GM21367 (cell line): ENCODE results near the gene EPPIN.
"Not testable (repeated sequence)": the region's sequence is repeated elsewhere in the genome, so short reads cannot be mapped to it uniquely, and the experiment has no call there.

Experiments used
- ATAC-seq: cut with Tn5 transposase; IDR thresholded peaks from one replicate; pipeline ENCODE4 v1.9.1; 2021; ENCODE audit not compliant: unreplicated experiment

Gene EPPIN

GRCh38 chr20:45547206-45547770 is at the start of gene EPPIN:
TSS of gene EPPIN (minus strand) at chr20:45547401. CDS start at chr20:45547357, 44 bp downstream.
- ATAC-seq = no peak

GRCh38 chr20:45595235-45595634 is 48.0 kb upstream of the EPPIN start:
- no peak for ATAC-seq

- no peak for ATAC-seq
Observed at GRCh38 chr20:45593498-45593897, 46.3 kb upstream of the EPPIN start.

GRCh38 chr20:45592574-45593189 is 45.5 kb upstream of the EPPIN start:
- ATAC-seq = no peak

DNA sequence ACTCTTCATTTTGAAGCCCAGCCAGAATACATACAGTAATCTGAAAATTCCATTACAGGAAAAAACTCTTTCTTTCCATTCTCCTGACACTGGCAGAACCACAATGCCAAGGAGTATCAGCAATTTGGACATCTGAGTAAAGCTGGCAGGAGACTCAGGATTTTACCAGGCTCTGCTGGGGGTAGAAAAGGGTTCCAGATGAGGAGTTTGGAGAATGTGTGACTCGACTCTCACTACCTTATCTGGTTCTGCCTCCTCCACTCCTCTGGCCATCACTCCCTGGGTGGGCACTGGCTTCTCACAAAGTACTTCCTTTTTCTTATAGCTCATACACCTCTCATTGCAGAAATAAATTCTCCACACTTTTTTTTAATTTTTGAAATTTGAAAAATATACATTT is 42.5 kb upstream of the EPPIN start:
- no peak for ATAC-seq

DNA sequence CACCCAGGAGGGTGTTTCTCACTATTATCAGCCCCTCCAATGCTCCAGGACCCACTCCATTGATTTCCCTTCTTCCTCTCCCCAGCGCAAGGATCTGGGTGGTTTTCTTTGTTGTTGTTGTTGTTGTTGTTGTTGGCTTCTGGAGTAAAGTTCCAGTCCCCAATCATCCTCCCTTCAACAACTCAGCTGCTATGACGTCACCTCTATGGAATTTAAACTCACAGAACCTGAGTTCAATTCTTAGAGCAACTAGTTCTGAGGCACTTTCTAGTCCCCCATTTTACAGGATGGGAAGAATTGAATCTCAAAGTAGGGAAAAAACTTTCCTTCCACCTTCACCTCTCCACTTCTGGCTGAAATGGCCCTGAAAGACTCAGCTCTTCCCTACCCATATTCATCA is 41.6 kb upstream of the EPPIN start:
- ATAC-seq = no peak

DNA sequence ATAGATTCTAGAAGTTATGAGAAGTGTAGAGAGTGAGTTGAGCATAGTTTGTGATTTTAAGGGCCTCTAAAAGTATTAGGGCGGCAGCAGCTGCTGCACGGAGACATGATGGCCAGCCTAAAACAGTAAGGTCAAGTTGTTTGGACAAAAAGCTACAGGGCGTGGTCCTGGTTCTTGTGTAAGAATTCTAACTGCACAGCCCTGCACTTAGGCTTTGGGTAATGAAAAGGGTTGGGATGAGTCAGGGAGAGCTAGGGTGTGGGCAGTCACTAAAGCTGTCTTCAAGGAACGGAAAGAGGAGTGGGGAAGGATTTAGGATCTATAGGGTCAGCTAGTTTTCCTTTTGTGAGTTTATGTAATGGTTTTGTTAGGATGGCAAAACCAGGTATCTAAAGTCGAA is 38.8 kb upstream of the EPPIN start:
- ATAC-seq = not testable (repeated sequence)

- ATAC-seq = not testable (repeated sequence)
Observed at GRCh38 chr20:45584294-45584693, 37.1 kb upstream of the EPPIN start.

DNA sequence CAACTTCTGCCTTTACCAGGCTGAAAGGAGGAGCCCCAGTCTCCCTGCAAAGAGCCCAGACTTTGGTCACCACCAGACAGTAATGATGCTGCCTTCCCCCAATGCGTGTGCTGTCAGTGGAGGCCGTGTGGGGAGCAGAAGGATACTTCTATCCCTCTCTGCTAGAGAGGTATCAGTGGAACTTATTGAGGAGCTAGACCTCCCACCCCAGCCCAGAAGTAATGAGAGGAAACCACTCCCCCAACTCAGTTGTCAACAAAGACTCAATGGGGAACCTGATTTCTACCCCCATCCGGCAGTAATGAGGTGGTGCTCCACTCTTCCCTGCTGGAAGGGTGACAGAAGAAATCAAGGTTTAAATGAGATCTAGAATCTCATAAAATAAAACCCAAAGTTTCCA is 36.3 kb upstream of the EPPIN start:
- ATAC-seq = no peak

GRCh38 chr20:45581702-45582101 is 34.5 kb upstream of the EPPIN start:
- ATAC-seq = no peak

GRCh38 chr20:45579184-45579583 is 32.0 kb upstream of the EPPIN start, which contains the start of gene WFDC8:
TSS of gene WFDC8 (minus strand) at chr20:45579284. CDS start at chr20:45579247, 37 bp downstream.
- ATAC-seq = no peak

DNA sequence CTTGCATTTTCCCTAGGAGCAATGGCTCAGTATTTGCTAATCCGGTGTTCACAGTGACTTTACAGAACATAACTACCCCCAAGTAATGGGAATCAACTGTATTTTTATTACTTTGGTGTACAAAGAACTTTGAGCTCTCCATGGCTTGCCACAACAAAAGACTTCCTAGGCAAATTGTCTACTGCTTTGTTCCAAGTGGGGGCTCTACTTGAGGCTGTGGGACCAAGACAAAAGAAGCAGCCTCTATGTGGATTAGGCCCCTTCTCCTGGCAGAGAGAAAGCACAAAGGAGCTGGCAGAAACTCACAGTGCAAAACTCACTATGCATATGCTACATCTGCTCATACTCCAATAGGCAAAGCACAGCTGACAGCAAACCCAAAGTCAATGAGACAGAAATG is 31.0 kb upstream of the EPPIN start:
- no peak for ATAC-seq

- no peak for ATAC-seq
Observed at GRCh38 chr20:45576995-45577394, 29.8 kb upstream of the EPPIN start.

GRCh38 chr20:45575931-45576330 is 28.7 kb upstream of the EPPIN start:
- ATAC-seq = no peak

- ATAC-seq = not testable (repeated sequence)
Observed at GRCh38 chr20:45569650-45570049, 22.4 kb upstream of the EPPIN start.

GRCh38 chr20:45564760-45565276 is 17.6 kb upstream of the EPPIN start:
- ATAC-seq = no peak

GRCh38 chr20:45555198-45555597 is 8.0 kb upstream of the EPPIN start:
- ATAC-seq = no peak

DNA sequence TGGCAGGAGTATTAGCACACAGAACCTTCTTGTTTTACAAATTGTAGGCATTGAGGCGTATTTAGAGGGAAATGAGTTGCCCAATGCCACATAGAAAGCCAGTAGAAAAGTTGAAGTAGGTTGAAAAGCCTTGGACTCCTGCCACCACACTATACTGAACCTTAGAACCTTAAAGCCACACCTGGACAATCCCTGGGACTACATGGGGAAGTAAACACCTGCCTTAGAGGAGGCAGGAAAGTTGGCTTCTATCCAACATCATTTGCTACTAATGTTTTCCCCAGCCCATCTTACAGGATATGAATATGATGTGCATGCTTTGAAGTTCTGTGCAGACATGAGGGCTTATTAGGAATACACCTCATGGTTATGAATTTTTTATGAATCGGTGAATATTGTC is 5.3 kb upstream of the EPPIN start:
- no peak for ATAC-seq

- no peak for ATAC-seq
Observed at GRCh38 chr20:45550765-45551164, 3.6 kb upstream of the EPPIN start.

GRCh38 chr20:45548410-45548809 is 1.2 kb upstream of the EPPIN start:
- ATAC-seq = no peak

GRCh38 chr20:45545754-45546453 is 1.3 kb downstream of the EPPIN start:
- ATAC-seq = no peak

DNA sequence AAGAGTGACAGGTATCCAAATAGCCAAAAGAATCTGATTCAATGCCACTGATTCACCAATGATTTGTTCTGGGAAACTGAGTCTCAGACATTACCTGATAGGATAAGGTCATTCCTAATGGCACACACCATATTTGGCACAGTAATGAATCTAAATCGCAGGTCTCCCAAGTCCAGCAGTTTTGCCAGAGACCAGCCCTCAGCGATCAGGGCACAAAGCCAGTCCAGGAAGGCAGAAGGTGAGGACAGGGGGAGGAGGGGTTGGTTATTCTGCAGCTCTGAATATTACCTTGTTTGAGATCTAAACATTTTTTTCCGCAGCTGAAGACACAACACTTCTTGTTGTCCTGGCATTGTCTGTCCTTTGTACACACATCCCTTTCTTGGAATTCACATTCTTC is 1.9 kb downstream of the EPPIN start:
- no peak for ATAC-seq
